ENCODE measurements around the gene SV2A.

SV2A gene

GRCh38 chr1:149916898-149917252, 769 bp downstream of the SV2A start:
- 0 out of 2 replicates have a peak, but pooled peaks cover 5% of the 10 kb centered on the region for H3F3A ChIP-seq (ENCODE audit: insufficient read depth, low read length)

GRCh38 chr1:149916193-149916897, 1.3 kb downstream of the SV2A start:
- H3K27me3 ChIP-seq (replicated peaks; ENCODE audit: insufficient read depth, low read length), result no peaks in the 10 kb centered on the region
- H3K36me3 ChIP-seq (replicated peaks; ENCODE audit: insufficient read depth, low read length), result no peaks in the 10 kb centered on the region
- no peak overlapping the region for H3K9ac ChIP-seq (ENCODE audit: low read length)
- no peaks in the 10 kb centered on the region for H3K79me2 ChIP-seq (ENCODE audit: low read length)
- no peak overlapping the region for H3K27ac ChIP-seq (ENCODE audit: low read length)
- peaks cover 6% of the 10 kb centered on the region; the same call in 1 of the 2 replicates for H3K4me1 ChIP-seq (ENCODE audit: low read length)
- H4K20me1 ChIP-seq (ENCODE audit: insufficient read depth, low read length), result no peaks in the 10 kb centered on the region
- TF ChIP-seq EZH2 (optimal IDR thresholded peaks at IDR 0.05; ENCODE audit: low read depth, low read length), result no peak
- TF ChIP-seq EZH2phosphoT487 (IDR thresholded peaks at IDR 0.05; ENCODE audit: low read length), result no peak
- no peak for TF ChIP-seq CTCF (IDR thresholded peaks at IDR 0.05; ENCODE audit: low read length)
- 0 out of 2 replicates have a peak, but pooled peaks cover 5% of the 10 kb centered on the region for H3F3A ChIP-seq (ENCODE audit: insufficient read depth, low read length)
- no peaks in the 10 kb centered on the region for H3K9me2 ChIP-seq (replicated peaks; ENCODE audit: insufficient read depth, low read length)
- H3K9me3 ChIP-seq (replicated peaks; ENCODE audit: insufficient read depth, low read length), result no peaks in the 10 kb centered on the region
- no peak overlapping the region for H3K4me3 ChIP-seq (ENCODE audit: low read length)
- no peak overlapping the region for H3K4me2 ChIP-seq (ENCODE audit: low read depth, low read length)
- DNase-seq, result no peak
- H2AFZ ChIP-seq (ENCODE audit: low read length), result 0 out of 2 replicates have a peak overlapping the region, but pooled peaks have one; percentile 5

More at GRCh38 chr1:149916898-149917252, 769 bp downstream of the SV2A start:
- Histone ChIP-seq H3K27me3 (replicated peaks; ENCODE audit: insufficient read depth, low read length) (no peaks in the 10 kb centered on the region), H3K4me2 (ENCODE audit: low read depth, low read length) (no peak overlapping the region), H3K4me1 (ENCODE audit: low read length) (peaks cover 6% of the 10 kb centered on the region; the same call in 1 of the 2 replicates), H3K27ac (ENCODE audit: low read length) (no peak overlapping the region), H4K20me1 (ENCODE audit: insufficient read depth, low read length) (no peaks in the 10 kb centered on the region), H3K36me3 (replicated peaks; ENCODE audit: insufficient read depth, low read length) (no peaks in the 10 kb centered on the region), H3K79me2 (ENCODE audit: low read length) (no peaks in the 10 kb centered on the region), H3K9me3 (replicated peaks; ENCODE audit: insufficient read depth, low read length) (no peaks in the 10 kb centered on the region), H3K9ac (ENCODE audit: low read length) (no peak overlapping the region), H2AFZ (ENCODE audit: low read length) (no peak overlapping the region), H3K4me3 (ENCODE audit: low read length) (no peak overlapping the region), H3K9me2 (replicated peaks; ENCODE audit: insufficient read depth, low read length) (no peaks in the 10 kb centered on the region)
- TF ChIP-seq EZH2phosphoT487 (IDR thresholded peaks at IDR 0.05; ENCODE audit: low read length) (no peak), CTCF (IDR thresholded peaks at IDR 0.05; ENCODE audit: low read length) (no peak), EZH2 (optimal IDR thresholded peaks at IDR 0.05; ENCODE audit: low read depth, low read length) (no peak)
- DNase-seq, result no peak

- Histone ChIP-seq H3K79me2 (ENCODE audit: low read length) (no peaks in the 10 kb centered on the region), H3F3A (ENCODE audit: insufficient read depth, low read length) (no peaks in the 10 kb centered on the region), H3K36me3 (replicated peaks; ENCODE audit: insufficient read depth, low read length) (no peaks in the 10 kb centered on the region), H2AFZ (ENCODE audit: low read length) (0 out of 2 replicates have a peak overlapping the region, but pooled peaks have one; percentile 5), H3K4me2 (ENCODE audit: low read depth, low read length) (no peak overlapping the region), H3K4me1 (ENCODE audit: low read length) (peaks cover 6% of the 10 kb centered on the region; the same call in 1 of the 2 replicates), H4K20me1 (ENCODE audit: insufficient read depth, low read length) (no peaks in the 10 kb centered on the region), H3K27me3 (replicated peaks; ENCODE audit: insufficient read depth, low read length) (no peaks in the 10 kb centered on the region), H3K9me2 (replicated peaks; ENCODE audit: insufficient read depth, low read length) (no peaks in the 10 kb centered on the region), H3K27ac (ENCODE audit: low read length) (no peak overlapping the region), H3K9ac (ENCODE audit: low read length) (no peak overlapping the region), H3K4me3 (ENCODE audit: low read length) (no peak overlapping the region), H3K9me3 (replicated peaks; ENCODE audit: insufficient read depth, low read length) (no peaks in the 10 kb centered on the region)
- TF ChIP-seq CTCF (IDR thresholded peaks at IDR 0.05; ENCODE audit: low read length), result no peak
- no peak for TF ChIP-seq EZH2 (optimal IDR thresholded peaks at IDR 0.05; ENCODE audit: low read depth, low read length)
- no peak for DNase-seq
Measured at GRCh38 chr1:149915429-149916192, 2.0 kb downstream of the SV2A start.

Measured in MM.1S (cell line).